Measurements from ENCODE around the gene RBM18.
A peak's percentile ranks its signal among the peaks of the same experiment; 100 is the strongest.

Gene RBM18, protein sequence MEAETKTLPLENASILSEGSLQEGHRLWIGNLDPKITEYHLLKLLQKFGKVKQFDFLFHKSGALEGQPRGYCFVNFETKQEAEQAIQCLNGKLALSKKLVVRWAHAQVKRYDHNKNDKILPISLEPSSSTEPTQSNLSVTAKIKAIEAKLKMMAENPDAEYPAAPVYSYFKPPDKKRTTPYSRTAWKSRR

DNA sequence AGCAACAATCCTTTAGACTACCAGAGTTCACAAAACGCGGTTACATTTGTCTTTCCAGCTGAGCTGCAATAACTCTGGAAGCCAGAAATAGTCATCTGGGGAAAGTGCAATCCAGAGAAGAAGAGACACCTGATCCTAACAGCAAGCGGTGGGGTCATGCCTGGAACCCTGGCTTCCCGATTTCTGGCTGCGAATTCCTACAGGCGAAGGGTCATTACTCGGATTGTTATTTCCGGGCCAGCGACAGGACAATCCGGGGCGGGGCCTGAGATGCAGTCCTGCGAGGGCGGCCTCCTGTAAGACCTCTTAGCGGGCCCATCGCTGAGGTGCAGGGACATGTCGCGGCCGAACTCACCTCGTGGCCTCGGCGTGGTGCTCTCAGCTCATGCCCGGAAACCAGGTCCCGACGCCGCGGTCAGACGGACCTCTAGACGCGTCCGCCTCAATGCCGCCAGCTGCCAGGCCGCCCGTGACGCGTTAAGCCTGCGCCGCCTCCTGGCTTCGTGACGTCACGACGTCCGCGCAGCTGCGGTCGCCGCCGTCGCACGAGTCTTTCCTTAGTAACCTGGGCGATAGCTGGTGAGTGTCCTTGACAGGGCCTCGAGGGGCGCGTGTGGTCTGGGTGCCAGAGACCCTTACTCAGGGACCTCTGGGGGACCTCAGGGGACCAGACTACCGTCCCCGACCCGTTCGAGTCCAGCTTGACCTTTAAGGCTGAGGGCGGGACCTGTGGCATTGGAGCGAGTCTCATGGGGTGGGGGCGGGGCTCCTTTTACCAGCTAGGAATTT is at the start of gene RBM18, which contains the start of gene MRRF:
Gene RBM18, minus strand, starts transcription at position 481 of the 789 bp plus-strand sequence. CDS start 3,348 bp downstream, outside the sequence.
Gene MRRF, plus strand, starts transcription at position 523 of the 789 bp plus-strand sequence. CDS start 6,010 bp downstream, outside the sequence.
- peak; percentile 91 for DNase-seq

DNA sequence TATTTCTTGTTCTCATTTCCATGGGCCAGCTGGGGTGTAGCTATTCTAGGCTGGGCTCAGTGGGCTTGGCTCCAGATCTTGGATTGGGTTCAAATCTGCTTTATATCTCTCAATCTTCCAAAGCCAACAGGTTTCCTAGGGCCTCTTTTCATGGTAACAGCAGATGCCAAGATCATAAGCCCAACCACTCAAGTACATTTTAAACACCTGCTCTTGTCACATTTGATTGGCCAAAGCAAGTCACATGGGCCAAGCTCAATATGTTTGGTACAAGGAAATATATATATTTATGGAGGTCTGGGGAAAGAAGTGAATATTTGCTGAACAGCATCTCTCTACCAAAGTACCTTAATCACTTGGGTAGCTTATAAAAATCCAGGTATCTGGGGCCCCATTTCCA is 49.5 kb upstream of the RBM18 start:
- no peak for DNase-seq

DNA sequence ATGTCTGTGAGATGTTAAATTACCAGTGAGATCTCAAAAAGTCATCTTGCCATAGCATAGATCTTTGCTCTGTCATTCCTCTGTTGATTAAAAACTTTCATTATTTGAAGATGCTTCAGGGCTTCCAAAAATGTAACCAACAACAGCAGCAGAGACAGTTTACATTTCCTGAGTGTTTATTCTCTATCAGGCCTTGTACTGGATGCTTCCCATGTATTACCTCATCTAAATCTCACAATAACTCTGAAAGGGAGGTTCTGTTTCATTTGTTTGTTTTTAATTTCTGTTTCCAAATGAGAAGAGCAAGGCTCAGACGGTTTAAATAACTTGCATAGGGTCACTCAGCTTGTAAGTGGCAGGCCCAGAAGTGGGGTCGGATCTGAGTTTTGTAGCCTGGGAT is 45.2 kb upstream of the RBM18 start:
- DNase-seq: no peak

DNA sequence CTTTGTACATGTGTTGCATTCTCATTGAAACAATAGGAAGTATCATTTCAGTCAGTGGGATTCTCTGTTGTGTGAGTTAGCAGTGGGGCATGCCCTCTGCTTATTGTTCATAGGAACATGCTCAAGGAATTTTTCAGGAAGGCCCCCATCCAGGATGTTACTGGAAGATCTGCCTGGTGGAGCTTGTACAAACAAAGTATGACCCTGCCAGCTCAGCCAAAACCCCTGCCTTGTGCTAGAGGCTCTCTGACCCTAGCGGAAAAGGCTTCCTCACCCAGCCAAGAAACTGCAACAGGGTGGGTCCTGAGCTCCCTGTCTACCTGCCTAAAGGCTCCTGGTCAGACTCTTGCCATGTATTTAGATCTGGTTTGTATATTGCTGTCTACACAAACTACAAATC is 43.3 kb upstream of the RBM18 start:
- no peak for DNase-seq

DNA sequence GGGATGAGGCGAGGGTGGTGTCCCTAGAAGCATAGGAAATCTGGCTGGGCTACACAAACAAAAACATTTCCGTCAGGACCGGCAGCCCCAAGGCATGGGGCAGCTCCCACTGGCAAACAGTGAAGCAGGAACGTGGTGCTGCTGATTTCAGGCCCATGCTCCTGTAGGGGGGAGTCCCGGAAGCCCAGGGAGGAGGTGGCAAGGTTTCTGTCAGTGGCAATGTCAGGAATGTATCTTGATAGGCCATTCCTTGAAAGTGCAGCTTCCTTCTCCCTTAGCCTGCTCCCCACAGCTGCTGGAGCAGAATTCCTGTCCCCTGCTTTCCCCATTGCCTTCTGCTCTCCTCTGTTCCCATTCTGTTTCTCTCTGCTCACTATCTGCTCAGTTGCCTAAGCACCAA is 42.4 kb upstream of the RBM18 start:
- DNase-seq: no peak

DNA sequence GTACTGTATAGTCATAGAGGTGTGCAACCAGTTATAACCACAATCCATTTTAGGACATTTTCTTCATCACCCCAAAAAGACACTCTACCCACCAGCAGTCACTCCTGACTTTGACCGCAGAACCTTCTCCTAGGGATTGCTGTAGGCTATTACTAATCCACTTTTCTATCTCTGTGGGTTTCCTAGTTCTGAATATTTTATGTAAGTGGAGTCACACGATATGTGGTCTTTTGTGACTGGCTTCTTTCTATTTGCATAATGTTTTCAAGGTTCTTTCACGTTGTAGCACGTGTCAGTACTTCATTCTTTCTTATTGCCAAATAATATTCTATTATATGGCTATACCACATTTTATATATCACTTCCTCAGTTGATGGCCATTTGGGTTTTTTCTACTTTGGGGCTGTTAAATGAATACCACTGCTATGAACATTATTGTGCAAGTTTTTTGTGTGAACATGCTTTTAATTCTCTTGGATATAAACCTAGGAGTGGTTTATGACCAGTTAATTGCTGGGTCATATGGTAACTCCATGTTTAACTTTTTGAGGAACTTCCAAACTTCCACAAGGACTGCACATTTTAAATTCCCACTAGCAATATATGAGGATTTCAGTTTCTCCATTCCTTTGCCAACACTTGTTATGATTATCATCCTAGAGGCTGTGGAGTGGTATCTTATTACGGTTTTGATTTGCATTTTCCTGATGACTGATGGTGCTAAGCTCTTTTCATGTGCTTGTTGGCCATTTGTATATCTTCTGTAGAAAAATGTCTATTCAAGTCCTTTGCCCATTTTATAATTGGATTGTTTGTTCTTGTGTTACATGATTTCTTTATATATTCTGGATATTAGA is 37.8 kb upstream of the RBM18 start:
- DNase-seq: no peak

DNA sequence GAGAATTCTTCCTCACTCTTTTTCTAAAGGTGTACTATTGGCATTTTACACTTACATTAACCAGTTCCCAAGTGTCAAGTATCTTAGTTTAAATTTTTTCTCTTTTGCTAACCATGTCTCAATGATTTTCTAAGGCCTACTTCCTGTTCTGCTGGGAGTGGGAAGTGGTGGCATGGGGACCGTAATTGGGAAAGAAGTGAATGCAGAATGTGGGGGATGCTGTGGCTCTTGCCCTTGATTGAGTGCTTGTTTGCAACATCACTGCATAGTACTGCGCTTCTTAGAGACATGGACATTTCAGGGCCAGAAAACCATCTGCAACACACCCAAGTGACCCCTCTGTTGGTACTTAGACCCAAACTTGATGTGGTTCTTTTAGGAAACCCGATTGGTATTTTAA is 32.9 kb upstream of the RBM18 start:
- DNase-seq: no peak

DNA sequence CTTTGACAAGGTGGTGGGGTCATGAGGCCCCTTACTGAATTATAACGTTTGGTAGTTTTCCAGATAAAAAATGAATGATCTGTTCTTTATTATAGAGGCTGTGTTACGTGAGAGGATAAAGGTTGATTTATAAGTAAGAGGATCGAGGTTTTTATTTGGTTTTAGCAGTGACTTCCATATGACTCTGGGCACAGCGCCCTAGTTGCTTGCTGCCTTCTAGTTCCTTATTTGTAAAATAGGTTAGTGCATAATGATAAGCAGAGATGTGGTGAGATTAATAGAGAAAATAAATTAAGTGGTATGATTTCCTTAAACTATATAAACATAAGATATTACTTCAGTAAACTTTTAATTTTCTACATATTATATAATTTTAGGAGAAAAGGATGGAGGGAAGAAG is 29.9 kb upstream of the RBM18 start:
- no peak for DNase-seq

DNA sequence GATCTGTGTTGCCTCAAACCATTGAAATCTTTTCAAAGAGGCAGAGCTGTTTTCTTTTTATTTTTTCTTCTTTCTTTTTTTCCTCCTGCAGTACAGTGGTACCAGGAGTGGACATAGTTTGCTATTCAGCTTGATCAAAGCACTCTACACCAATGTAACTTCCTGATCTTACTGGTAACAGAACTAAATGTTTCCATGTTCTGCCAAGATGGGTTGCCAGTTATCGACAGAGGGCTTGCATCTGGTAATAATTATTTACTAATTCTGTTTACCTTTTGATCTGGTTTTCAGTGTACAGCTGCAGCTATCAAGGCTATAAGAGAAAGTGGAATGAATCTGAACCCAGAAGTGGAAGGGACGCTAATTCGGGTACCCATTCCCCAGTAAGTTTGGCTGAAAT is 26.8 kb upstream of the RBM18 start:
- no peak for DNase-seq

DNA sequence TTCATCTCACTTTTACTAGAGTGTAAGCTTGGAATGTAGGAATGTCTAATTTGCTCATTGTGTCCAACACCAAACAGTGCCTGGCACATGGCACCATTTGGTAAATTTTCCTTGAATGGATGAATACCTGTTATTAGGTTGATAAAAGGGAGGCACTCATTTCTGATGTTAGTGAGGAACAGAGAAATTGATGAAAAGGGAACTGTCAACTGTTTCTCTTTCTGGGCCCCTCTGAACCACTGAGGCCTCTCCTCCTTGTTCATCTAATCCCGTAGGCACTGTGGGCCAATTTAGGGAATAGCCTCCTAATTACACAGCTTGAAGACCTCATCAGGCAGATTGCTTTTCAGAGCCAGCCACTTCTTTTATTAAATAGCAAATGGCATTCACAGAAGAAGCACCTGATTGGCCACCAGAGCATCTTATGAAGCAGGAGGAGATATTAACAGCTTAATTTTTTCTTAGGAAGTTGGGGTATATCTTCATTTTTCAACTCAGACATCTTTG is 22.6 kb upstream of the RBM18 start:
- no peak for DNase-seq

DNA sequence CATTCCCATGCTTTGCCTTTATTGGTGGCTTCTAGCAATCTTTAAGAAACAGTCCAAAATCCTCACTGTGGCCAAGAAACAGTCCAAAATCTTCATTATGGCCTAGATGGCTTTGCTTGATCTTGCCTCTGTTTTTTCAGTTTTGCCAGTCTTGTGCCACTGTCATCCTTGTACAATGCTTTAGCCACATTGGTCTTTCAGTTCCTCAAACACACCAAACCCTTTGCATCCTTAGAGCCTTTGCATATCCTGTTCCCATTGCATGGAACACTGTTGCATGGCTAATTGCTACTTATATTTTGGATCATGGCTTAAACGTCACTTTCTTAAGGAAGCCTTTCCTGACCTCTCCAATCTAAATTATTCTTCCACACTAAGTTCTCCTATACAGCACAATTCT is 22.1 kb upstream of the RBM18 start:
- DNase-seq: no peak

DNA sequence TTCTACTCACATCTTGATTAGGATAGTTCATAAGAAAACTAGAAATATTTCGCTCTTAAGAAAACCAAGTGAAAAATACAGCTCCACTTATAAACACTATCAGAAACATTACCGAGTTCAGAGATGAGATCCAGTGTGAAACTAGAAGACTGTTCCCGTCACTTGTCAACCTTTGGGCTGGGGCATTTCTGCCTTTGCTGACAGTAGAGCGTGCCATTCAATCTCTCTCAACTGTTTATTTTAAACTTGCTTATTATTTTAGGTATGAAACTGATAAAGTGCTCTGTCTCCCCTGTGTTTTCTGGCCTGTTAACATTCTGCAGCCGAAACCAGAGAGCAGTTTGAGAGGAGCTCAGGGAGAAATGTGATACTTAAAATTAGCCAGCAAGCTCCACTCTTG is 16.7 kb upstream of the RBM18 start:
- no peak for DNase-seq

DNA sequence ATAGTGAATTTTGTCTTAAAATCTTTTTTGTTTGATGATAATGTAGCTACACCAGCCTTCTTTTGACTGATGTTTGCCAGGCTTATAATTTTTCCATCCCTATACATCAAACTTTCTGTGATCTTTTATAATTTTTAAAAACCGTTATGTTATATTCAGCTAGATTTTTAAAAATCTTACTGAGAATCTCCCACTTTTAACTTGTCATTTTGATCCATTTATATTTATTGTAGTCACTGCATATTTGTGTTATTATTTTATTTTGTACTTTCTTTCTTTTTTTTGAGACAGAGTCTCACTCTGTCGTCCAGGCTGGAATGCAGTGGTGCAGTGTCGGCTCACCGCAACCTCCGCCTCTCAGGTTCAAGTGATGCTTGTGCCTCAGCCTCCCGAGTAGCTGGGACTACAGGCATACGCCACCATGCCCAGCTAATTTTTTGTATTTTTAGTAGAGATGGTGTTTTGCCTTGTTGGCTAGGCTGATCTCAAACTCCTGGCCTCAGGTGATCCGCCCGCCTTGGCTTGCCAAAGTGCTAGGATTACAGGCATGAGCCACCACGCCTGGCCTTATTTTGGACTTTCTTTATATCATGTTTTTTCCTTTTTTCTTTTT is 12.8 kb upstream of the RBM18 start:
- DNase-seq: no peak

DNA sequence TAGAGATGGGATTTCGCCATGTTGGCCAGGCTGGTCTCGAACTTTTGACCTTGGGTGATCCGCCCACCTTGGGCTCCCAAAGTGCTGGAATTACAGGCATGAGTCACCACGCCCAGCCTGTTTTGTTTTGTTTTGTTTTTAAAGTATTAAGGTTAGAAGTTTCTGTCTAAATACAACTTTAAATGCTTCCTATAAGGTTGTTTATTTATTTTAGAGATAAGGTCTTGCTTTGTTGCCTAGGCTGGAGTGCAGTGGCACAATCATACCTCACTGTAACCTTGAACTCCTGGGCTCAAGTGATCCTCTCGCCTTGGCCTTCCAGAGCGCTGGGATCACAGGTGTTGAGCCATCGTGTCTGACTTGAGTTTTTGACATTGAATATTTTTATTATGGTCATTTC is 11.5 kb upstream of the RBM18 start:
- no peak for DNase-seq

DNA sequence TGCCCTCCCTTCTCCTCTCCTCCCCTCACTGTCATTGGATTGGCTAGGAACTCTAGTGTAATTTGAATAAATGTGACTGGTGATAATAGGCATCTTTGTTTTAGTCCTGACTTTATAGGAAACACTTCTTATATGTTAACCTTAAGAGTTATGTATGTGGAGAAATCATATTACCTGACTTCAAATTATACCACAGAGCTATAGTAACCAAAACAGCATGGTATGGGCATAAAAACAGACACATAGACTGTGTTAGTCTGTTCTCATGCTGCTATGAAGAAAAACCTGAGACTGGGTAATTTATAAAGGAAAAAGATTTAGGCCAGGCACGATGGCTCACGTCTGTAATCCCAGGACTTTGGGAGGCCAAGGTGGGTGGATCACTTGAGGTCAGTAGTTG is 9.4 kb upstream of the RBM18 start:
- no peak for DNase-seq

DNA sequence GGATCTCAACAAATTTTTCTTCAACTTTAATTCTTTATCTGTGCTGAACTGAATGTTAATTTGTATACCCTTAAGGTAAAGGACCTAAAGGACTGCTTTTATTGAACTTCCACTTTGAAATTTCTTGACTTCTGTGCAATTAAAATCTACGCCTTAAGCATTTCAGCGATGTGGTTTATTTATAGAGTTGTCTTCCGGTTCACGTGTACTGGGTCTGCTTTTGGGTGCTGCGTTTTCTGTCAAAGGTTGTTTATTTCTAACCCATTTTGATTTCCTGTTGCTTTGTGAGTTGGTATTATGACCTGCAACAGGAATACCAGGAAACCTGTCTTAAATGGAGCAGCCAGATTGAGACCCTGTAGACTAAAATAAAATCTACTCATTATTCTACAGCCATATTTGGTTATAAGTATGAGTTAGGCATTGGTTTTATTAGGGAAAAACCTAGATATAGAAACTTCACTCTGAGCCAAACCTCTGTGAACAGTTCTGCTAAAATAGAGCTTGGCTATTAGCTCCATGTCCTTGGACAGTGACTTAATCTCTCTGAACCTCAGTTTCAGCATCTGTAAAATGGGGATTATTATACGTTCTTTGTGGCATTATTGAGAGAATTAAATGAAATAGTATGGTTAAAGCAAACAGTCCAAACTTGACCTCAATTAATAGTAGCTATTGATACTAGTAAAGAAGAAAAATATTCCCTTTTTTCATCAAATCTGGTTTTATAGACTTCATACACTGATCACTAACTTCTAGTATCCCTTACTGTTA is 3.6 kb upstream of the RBM18 start:
- no peak for DNase-seq

DNA sequence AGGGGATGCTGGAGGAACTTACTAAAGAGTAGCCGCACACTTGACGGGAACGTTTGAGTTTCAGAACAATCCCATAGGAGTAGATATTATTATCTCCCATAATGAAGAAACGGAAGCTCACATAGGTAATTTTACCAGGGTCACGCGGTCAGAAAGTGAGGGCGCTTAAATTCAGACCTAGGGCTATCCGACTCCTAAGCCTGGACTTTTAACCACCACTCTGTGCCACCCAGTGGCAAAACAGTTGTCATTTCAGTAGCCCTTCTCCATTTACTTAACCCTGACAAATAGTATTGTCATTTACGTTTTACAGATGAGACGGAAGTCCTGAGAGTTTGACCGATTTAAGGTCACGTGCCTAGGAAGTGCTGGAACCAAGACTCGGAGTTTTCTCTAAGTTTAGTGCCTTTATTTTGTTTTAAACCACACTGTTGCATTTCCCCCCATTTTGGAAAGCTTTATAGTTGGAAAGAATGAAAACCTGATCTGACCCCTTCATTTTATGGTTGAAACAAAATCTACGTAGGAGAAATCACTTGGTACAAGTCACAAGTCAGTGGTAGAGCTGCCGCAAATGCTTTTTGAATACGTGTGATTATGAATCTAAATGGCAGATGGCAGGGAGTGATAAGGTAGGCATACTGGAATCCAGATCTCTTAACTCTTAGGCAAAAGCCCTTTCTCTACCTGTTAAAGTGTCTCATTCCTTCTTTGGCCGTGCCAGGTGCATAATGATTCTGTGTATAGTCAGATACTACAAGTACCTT is 692 bp upstream of the RBM18 start:
- DNase-seq: peak; percentile 46 to 61

DNA sequence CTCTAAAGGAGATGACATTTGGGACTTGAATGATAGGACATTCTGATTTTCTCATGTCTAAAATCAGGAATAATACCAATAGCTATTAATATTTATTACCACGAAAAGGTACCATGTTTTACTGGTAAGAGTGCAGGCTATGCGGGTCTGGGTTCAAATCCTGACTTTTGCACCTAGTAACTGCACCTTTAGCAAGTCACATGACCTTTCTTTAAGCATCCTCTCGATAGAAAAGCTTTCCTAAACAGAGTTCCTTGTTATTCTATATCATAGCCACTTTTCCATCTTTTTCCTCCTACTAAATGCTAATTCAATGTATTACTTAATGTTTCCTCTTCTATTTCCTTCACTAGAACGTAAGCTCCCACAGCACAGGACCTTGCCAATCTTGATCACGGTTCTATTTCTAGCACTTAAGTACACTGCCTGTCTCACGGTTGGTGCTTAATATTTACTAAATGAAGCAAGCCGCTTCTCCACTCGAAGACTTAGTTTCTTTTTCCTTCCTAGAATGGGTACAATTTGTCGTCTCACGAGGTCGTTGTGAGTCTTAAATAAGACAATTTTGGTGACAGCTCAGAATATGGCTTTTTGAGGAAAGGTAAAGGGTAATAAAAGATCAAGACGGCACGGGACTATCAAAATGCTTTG is 816 bp downstream of the RBM18 start:
- no peak for DNase-seq

DNA sequence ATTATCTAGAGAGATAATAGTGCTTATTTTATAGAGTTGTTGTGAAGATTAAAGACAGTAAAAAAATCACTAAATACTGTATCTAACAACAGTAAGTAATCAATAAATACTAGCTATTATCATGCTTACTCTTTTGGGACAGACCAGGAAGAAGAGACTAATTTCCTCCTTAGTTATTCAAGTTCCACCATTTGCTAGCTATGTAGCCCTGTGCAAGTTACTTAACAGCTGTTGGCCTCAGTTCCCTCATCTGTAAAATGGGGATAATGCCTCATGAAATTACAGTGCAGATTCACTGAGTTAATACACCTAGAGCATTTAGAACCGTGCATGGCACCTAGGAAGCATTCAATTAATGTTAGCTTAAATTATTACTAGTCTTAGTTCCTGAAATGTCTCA is 2.6 kb downstream of the RBM18 start:
- DNase-seq: no peak

DNA sequence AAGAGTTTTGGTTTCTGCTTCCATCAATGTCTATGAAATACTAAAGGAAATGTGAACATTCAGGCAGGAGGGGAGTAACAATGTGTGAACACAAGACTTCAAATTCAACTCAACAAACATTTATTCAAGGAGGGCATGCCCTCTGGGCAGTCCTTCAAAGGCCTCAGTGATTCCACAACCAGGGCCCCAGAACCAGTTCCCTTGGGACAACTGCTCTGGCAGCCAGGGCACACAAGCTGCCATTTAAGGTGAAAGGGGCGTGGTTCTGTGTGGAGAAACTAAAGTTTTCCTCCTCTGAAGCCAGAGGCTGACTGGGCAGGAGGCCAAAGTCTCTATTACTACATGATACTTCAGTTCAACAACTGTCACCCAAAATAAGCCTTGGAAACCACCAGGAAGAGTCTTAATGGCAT is 3.2 kb downstream of the RBM18 start:
- no peak for DNase-seq

DNA sequence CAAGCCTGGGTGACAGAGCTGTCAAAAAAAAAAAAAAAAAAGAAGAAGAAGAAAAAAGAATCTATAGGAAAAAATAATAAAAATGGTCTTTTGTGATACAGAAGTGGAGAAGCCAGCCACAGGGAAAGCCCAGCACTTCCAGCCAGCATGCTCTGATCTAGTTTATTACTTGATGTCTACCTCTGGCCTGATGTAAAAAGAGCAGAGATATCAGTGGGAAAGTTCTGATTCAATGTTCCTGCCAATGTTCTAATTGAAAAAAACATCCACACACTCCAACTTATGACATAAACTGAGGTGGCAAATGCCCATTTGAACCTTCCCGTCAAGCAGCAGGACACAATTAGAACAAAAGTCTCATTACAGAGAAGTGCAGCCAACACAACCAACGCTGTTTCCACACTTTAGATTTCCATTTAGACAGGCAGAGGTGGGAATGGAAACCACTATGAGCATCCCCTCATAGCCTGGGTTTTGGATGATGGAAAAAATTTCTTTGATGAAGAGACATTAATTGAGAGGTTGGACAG is 5.7 kb downstream of the RBM18 start:
- no peak for DNase-seq
